Muscle of leg (tissue), 16 donors: ENCODE data around the gene FAH. TPM values are rescaled to one million over a fixed set of nuclear protein-coding genes. Genes with fewer than 3 reads are reported as not detected.

Experiments
- DNase-seq: peaks from one replicate; pipeline ENCODE4 v3.0.0; 2013
- H3K27ac ChIP-seq: one replicate; pipeline ENCODE4 v1.5.1; 2013; ENCODE audit warnings: mild to moderate bottlenecking, low read length, control low read depth
- H3K27me3 ChIP-seq: one replicate; pipeline ENCODE4 v1.6.1; 2013; ENCODE audit warnings: low read length; ENCODE audit not compliant: control insufficient read depth, insufficient read depth
- H3K36me3 ChIP-seq: one replicate; pipeline ENCODE4 v1.6.1; 2013; ENCODE audit warnings: low read length; ENCODE audit not compliant: control insufficient read depth, insufficient read depth
- H3K4me1 ChIP-seq: one replicate; pipeline ENCODE4 v1.6.1; 2013; ENCODE audit warnings: low read length; ENCODE audit not compliant: control insufficient read depth, insufficient read depth
- H3K4me3 ChIP-seq: one replicate; pipeline ENCODE4 v1.5.1; 2013; ENCODE audit warnings: low read length, control low read depth
- H3K9me3 ChIP-seq: replicated peaks from 2 replicates; pipeline ENCODE4 v1.6.1; 2013; ENCODE audit warnings: low read depth, low read length; ENCODE audit not compliant: control insufficient read depth
- WGBS: methylation state at CpG from one replicate; pipeline ENCODE4 v1.1.5; 2013; ENCODE audit warnings: missing lambda C conversion rate; ENCODE audit not compliant: insufficient coverage; 5-methylcytosine and 5-hydroxymethylcytosine counted together
- long read RNA-seq, 11 donors: transcript quantifications; one replicate each; lab custom pipeline, GENCODE V29; 2026
- polyA plus RNA-seq, 8 donors: library from polyadenylated mRNA; unstranded; fragments of 120-200 nt; gene quantifications; one replicate each; pipeline versions ENCODE4 v1.2.1 to v1.2.3, GENCODE V29; 2013; ENCODE audit warnings: inconsistent platforms in 1 of 8, low replicate concordance in 1 of 8; ENCODE audit not compliant: insufficient read length in 8 of 8, insufficient read depth in 1 of 8
- total RNA-seq: library from RNA; stranded (reverse); fragments of 120-200 nt; gene quantifications from one replicate; pipeline ENCODE4 v1.2.4, GENCODE V29; 2013

Gene FAH
- total RNA-seq (12.3 TPM), polyA plus RNA-seq (10 to 100 TPM in 7 of 8 donors, 1 to 10 TPM in 1; 9.9 to 19.5 (median 13.9) TPM)
- long read RNA-seq, donor 1: 0 reads
- long read RNA-seq, donor 2: 0 reads
- long read RNA-seq, donor 3, transcript FAH-201 (15 exons, 1,471 nt): major isoform, 5 of 9 reads
- long read RNA-seq, donor 3, partial matches to known transcripts: 0 of 9 reads
- long read RNA-seq, donor 3, other reads (novel, unspliced or antisense): 0 of 9 reads
- long read RNA-seq, donor 4, partial matches to known transcripts: 0 of 2 reads
- long read RNA-seq, donor 4, other reads (novel, unspliced or antisense): 0 of 2 reads
- long read RNA-seq, donor 5, partial matches to known transcripts: 0 of 4 reads
- long read RNA-seq, donor 5, other reads (novel, unspliced or antisense): 0 of 4 reads
- long read RNA-seq, donor 6, partial matches to known transcripts: 0 of 10 reads
- long read RNA-seq, donor 6, other reads (novel, unspliced or antisense): 0 of 10 reads
- long read RNA-seq, donor 7, partial matches to known transcripts: 0 of 7 reads
- long read RNA-seq, donor 7, other reads (novel, unspliced or antisense): 0 of 7 reads
- long read RNA-seq, donor 8, partial matches to known transcripts: 0 of 1 reads
- long read RNA-seq, donor 8, other reads (novel, unspliced or antisense): 0 of 1 reads
- long read RNA-seq, donor 9, partial matches to known transcripts: 0 of 2 reads
- long read RNA-seq, donor 9, other reads (novel, unspliced or antisense): 0 of 2 reads
- long read RNA-seq, donor 10, partial matches to known transcripts: 0 of 3 reads
- long read RNA-seq, donor 10, other reads (novel, unspliced or antisense): 0 of 3 reads
- long read RNA-seq, donor 11, partial matches to known transcripts: 0 of 1 reads
- long read RNA-seq, donor 11, other reads (novel, unspliced or antisense): 0 of 1 reads

DNA sequence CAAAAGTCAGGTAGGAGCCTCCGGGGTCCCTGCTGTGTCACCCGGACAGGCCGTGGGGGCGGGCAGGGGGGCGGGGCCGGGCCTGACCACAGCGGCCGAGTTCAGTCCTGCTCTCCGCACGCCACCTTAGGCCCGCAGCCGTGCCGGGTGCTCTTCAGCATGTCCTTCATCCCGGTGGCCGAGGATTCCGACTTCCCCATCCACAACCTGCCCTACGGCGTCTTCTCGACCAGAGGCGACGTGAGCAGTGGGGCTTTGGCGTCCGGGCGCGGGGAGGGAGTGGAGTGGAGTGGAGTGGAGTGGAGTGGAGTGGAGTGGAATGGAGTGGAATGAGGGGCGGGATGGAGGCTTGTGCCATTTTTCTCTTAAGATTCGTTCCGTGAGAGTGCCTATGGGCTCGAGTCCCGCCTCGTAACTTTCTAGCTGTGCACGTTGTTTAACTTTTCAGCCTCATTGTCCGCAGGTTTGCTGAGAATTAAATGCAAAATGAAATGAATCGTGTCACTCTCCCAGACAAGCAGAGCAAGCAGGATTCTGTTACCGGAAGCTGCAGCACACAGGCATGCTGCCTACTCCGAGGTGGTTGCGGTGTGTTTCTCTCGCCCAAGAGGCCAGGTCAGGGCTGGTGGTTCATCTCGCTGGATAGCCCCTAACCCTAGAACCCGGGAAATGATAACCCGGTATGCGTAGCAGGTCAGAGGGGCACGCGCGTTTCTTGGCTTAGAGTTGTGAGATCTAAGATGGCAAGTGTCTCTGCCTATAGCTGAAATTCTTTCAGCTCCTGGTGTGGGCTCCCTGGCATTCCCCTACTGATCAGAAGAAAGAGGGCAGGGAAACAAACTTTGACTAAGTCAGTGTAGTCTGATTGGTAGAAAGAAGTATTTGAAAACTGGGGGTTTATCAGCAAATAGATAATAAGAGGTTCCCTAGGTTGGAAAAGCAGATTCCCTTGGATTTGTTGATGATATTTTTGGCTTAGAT, at the start of gene FAH:
TSS of gene FAH (plus strand) at position 104 of the 981 bp plus-strand sequence. CDS start at position 160, 56 bp downstream.
- WGBS: 3% methylated on average over 30 of the region's 45 CpGs
- H3K4me1 ChIP-seq: peaks cover 13% of the 10 kb centered on the region
- no peaks in the 10 kb centered on the region for H3K36me3 ChIP-seq
- H3K4me3 ChIP-seq: peak within 1 kb of the TSS; percentile 66
- no peaks in the 10 kb centered on the region for H3K9me3 ChIP-seq
- no peaks in the 10 kb centered on the region for H3K27me3 ChIP-seq
- peak within 1 kb of the TSS; percentile 80 for H3K27ac ChIP-seq
- peak; percentile 76 for DNase-seq

- DNase-seq: no peak
- no peaks in the 10 kb centered on the region for H3K4me1 ChIP-seq
- H3K27me3 ChIP-seq: no peaks in the 10 kb centered on the region
- H3K4me3 ChIP-seq: no peak overlapping the region
- H3K36me3 ChIP-seq: no peaks in the 10 kb centered on the region
- no peak overlapping the region for H3K27ac ChIP-seq
- WGBS: no CpG with 5 or more reads among the region's 3 CpGs
- no peaks in the 10 kb centered on the region for H3K9me3 ChIP-seq
Measured at GRCh38 chr15:80105193-80105592, 47.6 kb upstream of the FAH start.

DNA sequence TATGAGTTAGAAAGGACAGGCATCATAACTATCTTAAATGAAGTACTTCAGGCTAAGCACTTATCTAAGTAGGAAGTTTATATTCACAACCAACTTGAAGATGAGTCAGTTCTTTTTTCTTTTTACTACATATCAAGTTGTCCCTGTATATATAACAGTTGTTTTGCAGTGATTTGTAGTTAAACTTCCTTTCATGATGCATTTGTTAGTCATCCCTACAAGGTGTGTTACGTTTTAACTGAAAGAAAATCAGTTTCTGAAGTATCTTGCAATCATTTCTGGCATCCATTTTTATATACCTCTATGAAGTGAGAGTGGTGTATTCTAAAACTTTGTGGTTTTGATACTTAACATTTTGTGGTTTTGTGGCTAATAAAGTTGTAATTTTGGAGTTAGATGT, 47.2 kb upstream of the FAH start:
- no peak overlapping the region for H3K27ac ChIP-seq
- no peak for DNase-seq
- no peaks in the 10 kb centered on the region for H3K9me3 ChIP-seq
- WGBS: no CpG with 5 or more reads among the region's 1 CpG
- H3K4me3 ChIP-seq: no peak overlapping the region
- H3K4me1 ChIP-seq: no peaks in the 10 kb centered on the region
- H3K36me3 ChIP-seq: no peaks in the 10 kb centered on the region
- H3K27me3 ChIP-seq: no peaks in the 10 kb centered on the region

- H3K4me1 ChIP-seq: no peaks in the 10 kb centered on the region
- no peak overlapping the region for H3K27ac ChIP-seq
- no peaks in the 10 kb centered on the region for H3K9me3 ChIP-seq
- no peak for DNase-seq
- WGBS: no CpG with 5 or more reads among the region's 4 CpGs
- no peaks in the 10 kb centered on the region for H3K36me3 ChIP-seq
- no peak overlapping the region for H3K4me3 ChIP-seq
- H3K27me3 ChIP-seq: no peaks in the 10 kb centered on the region
Measured at GRCh38 chr15:80106051-80106450, 46.7 kb upstream of the FAH start.

DNA sequence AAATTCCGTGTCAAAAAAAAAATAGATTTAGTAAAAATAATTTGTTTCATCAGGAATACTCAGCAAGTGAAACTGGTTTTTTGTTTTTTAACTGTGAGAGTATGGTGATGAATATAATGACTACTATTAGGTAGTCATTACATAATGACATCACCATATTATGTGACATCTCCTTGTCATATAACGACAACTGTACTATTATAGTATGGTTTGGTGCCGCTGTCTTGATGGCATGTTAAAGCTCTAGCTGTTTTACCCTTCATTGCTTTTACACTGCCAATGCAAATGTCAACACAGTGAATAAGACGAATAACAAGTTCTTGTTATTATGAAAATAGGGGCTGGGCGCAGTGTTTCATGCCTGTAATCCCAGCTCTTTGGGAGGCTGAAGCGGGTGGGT, 45.6 kb upstream of the FAH start:
- DNase-seq: no peak
- Histone ChIP-seq H3K36me3 (no peaks in the 10 kb centered on the region), H3K4me3 (no peak overlapping the region), H3K27me3 (no peaks in the 10 kb centered on the region), H3K9me3 (no peaks in the 10 kb centered on the region), H3K27ac (no peak overlapping the region), H3K4me1 (no peaks in the 10 kb centered on the region)
- 100% methylated on average over 2 of the region's 6 CpGs for WGBS

- no peak overlapping the region for H3K27ac ChIP-seq
- H3K9me3 ChIP-seq: no peaks in the 10 kb centered on the region
- no peak overlapping the region for H3K4me3 ChIP-seq
- no peaks in the 10 kb centered on the region for H3K36me3 ChIP-seq
- WGBS: 40% methylated on average over 1 of the region's 3 CpGs
- no peaks in the 10 kb centered on the region for H3K27me3 ChIP-seq
- H3K4me1 ChIP-seq: no peaks in the 10 kb centered on the region
- DNase-seq: peak; percentile 21
Measured at GRCh38 chr15:80107774-80108173, 45.0 kb upstream of the FAH start.

DNA sequence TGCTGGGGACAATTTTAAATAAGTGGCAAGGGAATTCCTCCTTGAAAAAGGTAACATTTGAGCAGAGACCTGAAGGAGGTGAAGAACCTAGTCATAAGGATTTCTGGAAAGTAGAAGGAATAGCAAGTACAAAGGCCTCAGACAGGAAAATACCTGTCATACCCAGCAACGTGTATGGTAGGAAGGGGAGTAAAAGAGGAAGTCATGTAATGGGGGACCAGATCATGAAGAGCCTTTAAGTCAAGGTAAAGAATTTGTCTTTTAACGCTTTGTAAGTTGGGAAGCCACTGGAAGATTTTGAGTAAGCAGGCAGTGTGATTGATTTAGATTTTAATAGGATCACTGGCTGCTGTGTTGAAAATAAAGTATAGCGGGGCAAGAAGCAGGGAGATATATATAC, 43.4 kb upstream of the FAH start:
- WGBS: 80% methylated on average over 2 of the region's 3 CpGs
- H3K9me3 ChIP-seq: no peaks in the 10 kb centered on the region
- H3K27ac ChIP-seq: no peak overlapping the region
- DNase-seq: no peak
- H3K4me3 ChIP-seq: no peak overlapping the region
- H3K27me3 ChIP-seq: no peaks in the 10 kb centered on the region
- no peaks in the 10 kb centered on the region for H3K4me1 ChIP-seq
- H3K36me3 ChIP-seq: no peaks in the 10 kb centered on the region

GRCh38 chr15:80110920-80111319, 41.9 kb upstream of the FAH start:
- Histone ChIP-seq H3K9me3 (no peaks in the 10 kb centered on the region), H3K36me3 (no peaks in the 10 kb centered on the region), H3K27me3 (no peaks in the 10 kb centered on the region), H3K27ac (no peak overlapping the region), H3K4me3 (no peak overlapping the region), H3K4me1 (no peaks in the 10 kb centered on the region)
- DNase-seq: no peak

GRCh38 chr15:80114114-80114513, 38.7 kb upstream of the FAH start:
- no peaks in the 10 kb centered on the region for H3K27me3 ChIP-seq

More at GRCh38 chr15:80114114-80114513, 38.7 kb upstream of the FAH start:
- Histone ChIP-seq H3K27ac (no peak overlapping the region), H3K4me3 (no peak overlapping the region), H3K4me1 (no peaks in the 10 kb centered on the region), H3K36me3 (no peaks in the 10 kb centered on the region), H3K9me3 (no peaks in the 10 kb centered on the region)
- no CpG with 5 or more reads among the region's 4 CpGs for WGBS
- no peak for DNase-seq
